ENCODE measurements around the gene COL9A3. TPM values are rescaled to one million over a fixed set of nuclear protein-coding genes. Genes with fewer than 3 reads are reported as not detected.

Gene COL9A3
- total and polyA plus RNA-seq, 2 of the 8 experiments (the other 6 are each of a cell fraction or from before 2014, with no cell fraction given) = 21.7 to 80.1 TPM

DNA sequence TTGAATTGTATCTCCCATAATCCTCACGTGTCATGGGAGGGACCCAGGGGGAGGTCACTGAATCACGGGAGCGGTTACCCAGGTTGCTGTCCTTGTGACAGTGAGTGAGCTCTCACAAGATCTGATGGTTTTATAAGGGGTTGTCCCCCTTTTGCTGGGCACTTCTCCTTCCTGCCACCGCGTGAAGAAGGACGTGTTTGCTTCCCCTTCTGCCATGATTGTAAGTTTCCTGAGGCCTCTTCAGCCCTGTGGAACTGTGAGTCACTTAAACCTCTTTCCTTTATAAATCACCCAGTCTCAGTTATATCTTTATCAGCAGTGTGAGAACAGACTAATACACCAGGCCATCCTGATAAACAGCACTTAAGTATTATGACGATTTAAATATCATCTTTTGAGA is 29.5 kb upstream of the COL9A3 start:
- H2BK120ac ChIP-seq (replicated peaks; ENCODE audit: low read depth, low read length) = no peak overlapping the region
- no peak overlapping the region for H2BK5ac ChIP-seq (ENCODE audit: low read depth, low read length)
- no peak overlapping the region for H3K4me3 ChIP-seq (ENCODE audit: extremely low read depth in 1 of 4, insufficient read depth in 2 of 4, low read depth in 3 of 4, low read length in 4 of 4)
- no peak overlapping the region for H2BK15ac ChIP-seq (ENCODE audit: low read length)
- no peak overlapping the region for H3K18ac ChIP-seq (ENCODE audit: extremely low read depth, low read length)
- H3K27ac ChIP-seq (ENCODE audit: low read depth, low read length) = no peak overlapping the region
- CTCF ChIA-PET (ENCODE audit: partially characterized antibody) = interaction anchor here (0.7 to 6.4 kb wide), 4 partner anchors 103 to 123 kb away, joined by 3 to 47 read pairs (median 4); no protein-coding TSS in a partner anchor
- no peak overlapping the region for H2AFZ ChIP-seq (ENCODE audit: low read length)
- TF ChIP-seq CEBPB (IDR thresholded peaks at IDR 0.05; ENCODE audit: low read depth, low read length) (no peak), TBP (IDR thresholded peaks at IDR 0.05; ENCODE audit: low read depth, low read length) (no peak), JUND (IDR thresholded peaks at IDR 0.05; ENCODE audit: low read length) (no peak), CHD1 (IDR thresholded peaks at IDR 0.05; ENCODE audit: low read depth, low read length) (no peak), RBBP5 (IDR thresholded peaks at IDR 0.05; ENCODE audit: borderline replicate concordance, low read depth, low read length) (no peak), JUN (IDR thresholded peaks at IDR 0.05; ENCODE audit: low read depth, low read length) (no peak), SIX5 (IDR thresholded peaks at IDR 0.05; ENCODE audit: low read depth, low read length) (no peak), BACH1 (IDR thresholded peaks at IDR 0.05; ENCODE audit: low read length) (no peak), POU5F1 (IDR thresholded peaks at IDR 0.05; ENCODE audit: low read depth, low read length) (no peak), CTCF (IDR thresholded peaks at IDR 0.05; ENCODE audit: control extremely low read depth in 1 of 3, insufficient read depth in 1 of 3, low read depth in 1 of 3, low read length in 3 of 3) (no peak), ATF3 (IDR thresholded peaks at IDR 0.05; ENCODE audit: insufficient read depth, low read depth, low read length) (no peak)
- FAIRE-seq (no peak), DNase-seq (ENCODE audit: low read depth in 1 of 2, low spot score in 2 of 2) (no peak)
- no peak overlapping the region for H3K9ac ChIP-seq (replicated peaks in 1 of 4; ENCODE audit: extremely low read depth in 1 of 4, low read depth in 3 of 4, low read length in 3 of 4)
- H3K9me3 ChIP-seq (ENCODE audit: insufficient read depth in 2 of 2, low read depth in 1 of 2, low read length in 1 of 2) = no peaks in the 10 kb centered on the region
- peaks cover 0 to 2% (median under 1%) of the 10 kb centered on the region in 4 experiments; a peak in 3 of 7 replicates for H3K4me1 ChIP-seq (replicated peaks in 1 of 4; ENCODE audit: control insufficient read depth in 3 of 4, insufficient read depth in 4 of 4, low read length in 3 of 4)
- H3K27me3 ChIP-seq (replicated peaks in 1 of 4; ENCODE audit: control insufficient read depth in 3 of 4, extremely low read depth in 1 of 4, insufficient read depth in 3 of 4, low read length in 3 of 4) = no peaks in the 10 kb centered on the region; a peak in 1 of 7 replicates
- H2BK20ac ChIP-seq (ENCODE audit: low read length) = no peak overlapping the region
- H3K56ac ChIP-seq (replicated peaks; ENCODE audit: insufficient read length, low read depth, low read length) = no peak overlapping the region
- H3K23me2 ChIP-seq (ENCODE audit: low read depth, low read length) = no peaks in the 10 kb centered on the region
- H4K20me1 ChIP-seq (replicated peaks in 1 of 2; ENCODE audit: control insufficient read depth in 1 of 2, insufficient read depth in 2 of 2, low read length in 2 of 2) = no peaks in the 10 kb centered on the region
- no peak overlapping the region for H3K4me2 ChIP-seq (ENCODE audit: insufficient read depth in 1 of 2, low read depth in 2 of 2, low read length in 2 of 2)
- no peaks in the 10 kb centered on the region for H3K79me2 ChIP-seq (ENCODE audit: control insufficient read depth in 1 of 2, insufficient read depth in 2 of 2, low read length in 2 of 2)
- no peak overlapping the region for H3K23ac ChIP-seq (ENCODE audit: insufficient read length)
- no peak overlapping the region for H4K91ac ChIP-seq (replicated peaks; ENCODE audit: insufficient read length, low read length)
- no peak overlapping the region for H4K8ac ChIP-seq (ENCODE audit: extremely low read depth, insufficient read depth, low read length)
- no peaks in the 10 kb centered on the region for H3K79me1 ChIP-seq (ENCODE audit: low read depth, low read length)
- H2AK5ac ChIP-seq (ENCODE audit: low read depth, low read length) = no peak overlapping the region
- WGBS, 2 experiments (ENCODE audit: extremely low coverage in 1 of 2, insufficient coverage in 1 of 2, insufficient read length in 1 of 2, insufficient replicate concordance in 2 of 2, low coverage in 1 of 2, low lambda C conversion rate in 2 of 2, missing lambda C conversion rate in 1 of 2) = 88% methylated on average over 7 of the region's 7 CpGs; no CpG with 5 or more reads in 1 of the 2 experiments
- POLR2A ChIA-PET (ENCODE audit: partially characterized antibody) = no interaction called here
- H3K36me3 ChIP-seq (ENCODE audit: control insufficient read depth in 2 of 4, insufficient read depth in 4 of 4, low read length in 3 of 4) = no peaks in the 10 kb centered on the region
- no peak overlapping the region for H4K5ac ChIP-seq (ENCODE audit: insufficient read length, low read depth, low read length)
- no peak overlapping the region for H3K4ac ChIP-seq (replicated peaks; ENCODE audit: insufficient read length, low read depth, low read length)
- H3K14ac ChIP-seq (ENCODE audit: insufficient read length) = no peak overlapping the region
- no peak overlapping the region for H2BK12ac ChIP-seq (ENCODE audit: low read depth, low read length)

Measured in H1 (cell line).